Stimulated activated CD4-positive, alpha-beta T cell treated with anti-CD3 and anti-CD28 coated beads, TNF-alpha, amount 100 ng/mL, for 4 hours (primary cell): ENCODE results near the gene HOGA1.

Experiments used
- DNase-seq, 3 experiments: peaks; one replicate each; pipeline ENCODE4 v3.0.0-alpha.2; 2020; ENCODE audit warnings: low read depth in 3 of 3

HOGA1 gene

GRCh38 chr10:97580421-97581367, 3.5 kb upstream of the HOGA1 start:
- DNase-seq: no peak

GRCh38 chr10:97582169-97582568, 2.0 kb upstream of the HOGA1 start:
- no peak for DNase-seq

DNA sequence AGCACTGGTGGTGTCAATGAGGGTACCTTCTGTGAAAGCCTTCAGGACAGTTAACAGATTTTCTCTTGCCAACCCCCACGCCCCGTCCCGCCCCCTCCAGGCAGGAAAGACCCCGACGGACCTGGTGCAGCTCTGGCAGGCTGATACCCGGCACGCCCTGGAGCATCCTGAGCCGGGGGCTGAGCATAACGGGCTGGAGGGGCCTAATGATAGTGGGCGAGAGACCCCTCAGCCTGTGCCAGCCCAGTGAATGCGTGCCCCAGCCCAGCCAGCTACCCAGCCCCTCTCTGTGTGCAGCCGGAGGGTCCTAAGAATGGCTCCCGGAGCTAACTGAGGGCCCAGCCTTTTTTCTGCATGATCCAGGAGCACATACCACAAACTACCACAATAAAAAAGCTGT, 713 bp upstream of the HOGA1 start:
- no peak for DNase-seq

DNA sequence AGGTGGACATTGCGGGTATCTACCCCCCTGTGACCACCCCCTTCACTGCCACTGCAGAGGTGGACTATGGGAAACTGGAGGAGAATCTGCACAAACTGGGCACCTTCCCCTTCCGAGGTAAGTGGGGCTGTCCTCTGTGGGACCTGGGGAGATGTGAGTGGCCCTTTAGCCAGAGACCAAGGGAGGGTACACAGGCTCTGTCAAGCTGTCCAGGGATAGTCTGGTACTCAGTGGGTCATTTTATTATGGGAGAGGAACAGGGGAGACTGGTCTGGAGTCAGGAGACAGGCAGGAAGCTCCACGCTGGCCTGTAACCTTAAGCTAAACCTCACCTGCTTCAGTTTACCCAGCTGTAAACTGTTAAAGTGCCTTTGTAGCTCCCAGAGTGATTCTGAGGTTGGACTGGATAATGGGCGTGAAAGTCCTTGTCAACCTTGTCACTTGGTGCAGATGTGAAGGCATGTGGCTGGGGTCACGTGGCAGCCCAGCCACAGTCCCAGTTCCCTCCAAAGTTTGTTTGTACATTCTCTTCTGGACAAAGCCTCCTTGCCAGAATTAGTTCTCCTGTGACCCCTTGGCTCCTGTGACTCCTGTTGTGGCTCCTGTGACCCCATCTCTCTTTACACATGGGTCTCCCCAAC, 729 bp downstream of the HOGA1 start:
- no peak for DNase-seq

DNA sequence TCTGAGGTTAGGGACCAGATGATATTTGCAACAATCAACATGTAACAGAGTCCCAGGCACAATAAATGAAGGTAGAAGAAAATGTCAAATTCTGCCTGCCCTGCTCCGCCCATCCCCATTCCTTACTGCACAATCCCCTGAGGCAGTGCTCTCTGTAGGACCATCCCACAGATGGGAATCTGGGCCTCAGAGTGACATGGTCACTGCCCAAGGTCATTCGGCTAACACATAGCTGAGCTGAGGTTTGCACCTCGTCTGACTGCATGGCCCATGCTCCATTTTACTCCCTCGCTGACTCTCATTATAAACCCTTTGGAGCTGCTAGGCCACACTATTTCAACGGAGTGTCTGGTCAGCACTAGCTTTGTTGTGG, 1.2 kb downstream of the HOGA1 start:
- no peak for DNase-seq

- no peak for DNase-seq
These were observed 3.0 kb downstream of the HOGA1 start for GRCh38 chr10:97587183-97587582.

- no peak for DNase-seq
These were observed 5.3 kb downstream of the HOGA1 start, which contains the start of gene C10orf62 for GRCh38 chr10:97589479-97589878. C10orf62 (plus strand) TSS chr10:97589721; CDS start chr10:97589898, 177 bp downstream.

- DNase-seq: no peak
These were observed 6.0 kb downstream of the HOGA1 start for GRCh38 chr10:97590082-97590747.

GRCh38 chr10:97590748-97591495, 6.7 kb downstream of the HOGA1 start:
- no peak for DNase-seq

DNA sequence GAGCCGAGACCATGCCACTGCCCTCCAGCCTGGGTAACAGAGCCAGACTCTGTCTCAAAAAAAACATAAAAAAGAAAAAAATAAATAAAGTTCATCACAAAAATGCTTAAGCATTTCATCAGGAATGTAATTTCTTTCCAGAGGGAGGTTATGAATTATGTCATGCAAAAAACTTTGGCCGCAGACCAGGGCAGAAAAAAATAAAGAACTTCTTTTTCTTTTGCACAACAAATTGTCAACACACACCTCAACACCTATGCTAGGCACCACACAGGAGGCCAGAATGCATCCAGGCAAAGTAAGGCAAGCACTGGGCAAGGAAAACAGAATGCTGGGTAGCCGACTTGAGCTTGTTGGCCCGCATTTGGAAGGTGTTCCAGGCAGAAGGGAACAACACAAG, 9.2 kb downstream of the HOGA1 start:
- DNase-seq: no peak

- no peak for DNase-seq
These were observed 12.2 kb downstream of the HOGA1 start for GRCh38 chr10:97596101-97597082.

DNA sequence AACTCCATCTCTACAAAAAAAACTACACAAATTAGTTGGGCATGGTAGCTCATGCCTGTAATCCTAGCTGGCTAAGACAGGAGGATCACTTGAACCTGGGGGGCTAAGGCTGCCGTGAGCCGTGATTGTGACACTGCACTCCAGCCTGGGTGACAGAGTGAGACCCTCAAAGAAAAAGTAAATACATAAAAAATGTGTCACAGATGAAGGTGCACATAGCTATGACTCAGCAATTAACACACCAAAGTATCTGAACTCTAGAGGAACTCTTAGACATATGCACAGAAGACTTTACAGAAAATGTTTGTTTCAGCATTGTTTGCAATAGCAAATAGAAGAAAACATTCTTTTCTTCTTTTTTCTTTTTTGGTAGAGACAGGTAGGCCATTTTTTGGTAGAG, 13.6 kb downstream of the HOGA1 start:
- DNase-seq: no peak

GRCh38 chr10:97598407-97599271, 14.4 kb downstream of the HOGA1 start:
- DNase-seq: no peak

DNA sequence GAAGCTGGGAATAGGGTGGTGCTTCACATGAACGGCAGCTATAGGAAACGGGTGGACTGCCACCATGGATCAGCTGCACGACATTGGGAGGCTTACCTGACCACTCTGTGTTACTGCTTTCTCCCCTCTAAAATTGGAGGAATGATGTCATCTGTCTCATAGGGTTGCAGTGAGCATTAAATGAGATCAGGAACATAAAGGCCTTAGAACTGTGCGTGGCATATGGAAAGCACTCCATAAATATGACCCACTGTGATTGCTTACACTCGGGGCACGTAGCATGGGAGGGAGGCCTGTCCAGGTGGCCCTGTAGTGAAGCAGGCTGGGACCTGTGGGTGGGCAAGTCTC, 15.1 kb downstream of the HOGA1 start:
- no peak for DNase-seq

DNA sequence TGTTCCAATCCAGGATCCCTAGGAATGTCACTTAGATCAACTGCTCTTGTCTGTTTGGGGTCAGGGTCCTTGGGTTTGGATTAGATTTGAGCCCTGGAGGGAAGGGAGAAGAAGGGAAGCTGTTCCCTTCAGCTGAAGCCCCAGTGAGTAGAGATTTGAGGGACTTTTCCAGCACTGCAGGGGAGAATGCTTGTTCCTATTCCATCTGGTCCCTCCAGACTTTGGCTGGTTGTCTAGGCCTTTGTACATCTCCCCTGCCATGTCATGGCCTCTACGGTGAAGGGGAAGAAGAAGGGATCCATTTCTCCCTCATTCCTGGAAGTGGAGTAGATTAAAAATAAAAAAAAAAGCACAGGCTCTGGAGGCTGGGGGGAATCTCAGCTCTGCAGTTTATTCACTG, 16.4 kb downstream of the HOGA1 start:
- no peak for DNase-seq

GRCh38 chr10:97601268-97602215, 17.4 kb downstream of the HOGA1 start:
- DNase-seq: no peak

DNA sequence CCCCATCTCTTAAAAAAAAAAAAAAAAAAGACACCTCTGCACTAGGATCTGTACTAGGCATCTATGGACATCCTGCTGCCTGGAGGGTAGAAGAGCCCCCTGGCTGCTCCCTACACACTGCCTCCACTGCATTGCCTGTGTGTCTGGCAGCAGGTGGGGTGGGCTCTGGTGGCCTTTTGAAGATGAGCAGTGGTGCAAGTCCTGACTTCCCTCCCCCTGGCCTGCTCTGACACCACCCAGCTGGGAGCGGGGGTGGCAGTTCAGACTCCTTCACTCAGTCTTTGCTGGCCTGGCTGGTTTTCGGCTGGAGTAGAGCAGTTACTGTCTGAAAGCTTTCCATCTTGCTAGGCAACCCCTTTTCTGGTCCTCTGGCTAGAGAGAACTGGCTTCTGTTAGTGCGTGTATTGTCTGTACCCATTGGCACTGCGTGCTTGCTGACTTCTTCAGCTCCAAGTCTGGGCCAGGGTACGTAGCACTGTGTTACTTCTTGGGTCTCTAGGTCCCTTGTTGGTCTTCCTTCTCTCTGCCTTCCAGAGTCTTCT, 23.0 kb downstream of the HOGA1 start:
- no peak for DNase-seq

- DNase-seq: no peak
These were observed 24.9 kb downstream of the HOGA1 start for GRCh38 chr10:97608991-97609561.
